Mesenchymal stem cell (in vitro differentiated cells and primary cell): ENCODE results near the gene SNF8.

Experiments
- DNase-seq: peaks from one replicate; pipeline ENCODE4 v3.0.0-alpha.2; 2013
- H2AFZ ChIP-seq: one replicate; pipeline ENCODE4 v1.6.1; 2013; ENCODE audit warnings: low read depth, mild to moderate bottlenecking, control low read depth, inconsistent platforms, low read length, moderate library complexity
- H2AK5ac ChIP-seq: 2 replicates; pipeline ENCODE4 v1.6.1; 2013; ENCODE audit warnings: low read length, moderate library complexity, mild to moderate bottlenecking, inconsistent platforms; ENCODE audit not compliant: severe bottlenecking
- H2BK120ac ChIP-seq: one replicate; pipeline ENCODE4 v1.6.1; 2013; ENCODE audit warnings: low read depth, mild to moderate bottlenecking, inconsistent platforms, low read length, moderate library complexity
- H2BK12ac ChIP-seq, 2 experiments: one replicate each; pipeline ENCODE4 v1.6.1; 2013; ENCODE audit warnings: inconsistent platforms in 2 of 2, low read length in 2 of 2, mild to moderate bottlenecking in 2 of 2, moderate library complexity in 2 of 2, control low read depth in 1 of 2
- H2BK15ac ChIP-seq: one replicate; pipeline ENCODE4 v1.6.1; 2013; ENCODE audit warnings: mild to moderate bottlenecking, low read depth, inconsistent platforms; ENCODE audit not compliant: poor library complexity, severe bottlenecking
- H2BK5ac ChIP-seq: 2 replicates; pipeline ENCODE4 v1.6.1; 2013; ENCODE audit warnings: low read depth, mild to moderate bottlenecking, low read length, control low read depth, inconsistent platforms; ENCODE audit not compliant: poor library complexity, severe bottlenecking
- H3K14ac ChIP-seq, 2 experiments: one replicate each; pipeline ENCODE4 v1.6.1; 2013; ENCODE audit warnings: inconsistent platforms in 2 of 2, low read length in 2 of 2, control low read depth in 1 of 2, mild to moderate bottlenecking in 1 of 2, moderate library complexity in 1 of 2
- H3K18ac ChIP-seq, 2 experiments: one replicate each; pipeline ENCODE4 v1.6.1; 2013; ENCODE audit warnings: inconsistent platforms in 2 of 2, low read length in 2 of 2, control low read depth in 1 of 2, low read depth in 1 of 2, mild to moderate bottlenecking in 1 of 2
- H3K23ac ChIP-seq, 2 experiments: one replicate each; pipeline ENCODE4 v1.6.1; 2013; ENCODE audit warnings: inconsistent platforms in 2 of 2, low read length in 2 of 2, mild to moderate bottlenecking in 2 of 2, moderate library complexity in 2 of 2, control low read depth in 1 of 2
- H3K27ac ChIP-seq: 2 replicates; pipeline ENCODE4 v1.5.1; 2013; ENCODE audit warnings: mild to moderate bottlenecking, moderate library complexity, low read length, control low read depth, inconsistent platforms; ENCODE audit not compliant: poor library complexity, severe bottlenecking
- H3K27me3 ChIP-seq, 2 experiments: 2 replicates each; pipeline versions ENCODE4 v1.6.1 to v1.7.0; 2013; ENCODE audit warnings: low read length in 2 of 2, mild to moderate bottlenecking in 2 of 2, moderate library complexity in 2 of 2, control low read depth in 1 of 2, inconsistent platforms in 1 of 2; ENCODE audit not compliant: control insufficient read depth in 1 of 2, insufficient read depth in 1 of 2
- H3K36me3 ChIP-seq, 2 experiments: 2 replicates each; pipeline versions ENCODE4 v1.6.1 to v1.7.0; 2013; ENCODE audit warnings: low read length in 2 of 2, control low read depth in 1 of 2, inconsistent platforms in 1 of 2, low read depth in 1 of 2, mild to moderate bottlenecking in 1 of 2; ENCODE audit not compliant: insufficient read depth in 2 of 2, control insufficient read depth in 1 of 2
- H3K4ac ChIP-seq, 2 experiments: one replicate each; pipeline ENCODE4 v1.6.1; 2013; ENCODE audit warnings: inconsistent platforms in 2 of 2, low read length in 2 of 2, mild to moderate bottlenecking in 2 of 2, moderate library complexity in 2 of 2, control low read depth in 1 of 2, low read depth in 1 of 2
- H3K4me1 ChIP-seq: 2 replicates; pipeline ENCODE4 v1.6.1; 2013; ENCODE audit warnings: low read depth, low read length, control low read depth; ENCODE audit not compliant: control insufficient read depth, insufficient read depth
- H3K4me2 ChIP-seq: 2 replicates; pipeline ENCODE4 v1.6.1; 2013; ENCODE audit warnings: low read length, mild to moderate bottlenecking, inconsistent platforms; ENCODE audit not compliant: poor library complexity, severe bottlenecking
- H3K4me3 ChIP-seq, 2 experiments: 2 replicates each; pipeline versions ENCODE4 v1.5.1 to v1.7.0; 2013; ENCODE audit warnings: low read length in 2 of 2, mild to moderate bottlenecking in 2 of 2, control low read depth in 1 of 2, low read depth in 1 of 2; ENCODE audit not compliant: insufficient read depth in 1 of 2
- H3K79me1 ChIP-seq: replicated peaks from 2 replicates; pipeline ENCODE4 v1.6.1; 2013; ENCODE audit warnings: mild to moderate bottlenecking, control low read depth, low read length, inconsistent platforms; ENCODE audit not compliant: poor library complexity, severe bottlenecking
- H3K9ac ChIP-seq: 2 replicates; pipeline ENCODE4 v1.7.0; 2013; ENCODE audit warnings: mild to moderate bottlenecking, low read length, moderate library complexity
- H3K9me3 ChIP-seq: 2 replicates; pipeline ENCODE4 v1.7.0; 2013; ENCODE audit warnings: mild to moderate bottlenecking, low read length; ENCODE audit not compliant: control insufficient read depth
- H4K8ac ChIP-seq: one replicate; pipeline ENCODE4 v1.6.1; 2013; ENCODE audit warnings: inconsistent platforms, mild to moderate bottlenecking, low read length, moderate library complexity
- H4K91ac ChIP-seq: one replicate; pipeline ENCODE4 v1.6.1; 2013; ENCODE audit warnings: mild to moderate bottlenecking, low read length, inconsistent platforms
- WGBS: methylation state at CpG from one replicate; pipeline ENCODE4 v1.1.7; 2013; ENCODE audit warnings: mixed read lengths; 5-methylcytosine and 5-hydroxymethylcytosine counted together

The SNF8 gene

DNA sequence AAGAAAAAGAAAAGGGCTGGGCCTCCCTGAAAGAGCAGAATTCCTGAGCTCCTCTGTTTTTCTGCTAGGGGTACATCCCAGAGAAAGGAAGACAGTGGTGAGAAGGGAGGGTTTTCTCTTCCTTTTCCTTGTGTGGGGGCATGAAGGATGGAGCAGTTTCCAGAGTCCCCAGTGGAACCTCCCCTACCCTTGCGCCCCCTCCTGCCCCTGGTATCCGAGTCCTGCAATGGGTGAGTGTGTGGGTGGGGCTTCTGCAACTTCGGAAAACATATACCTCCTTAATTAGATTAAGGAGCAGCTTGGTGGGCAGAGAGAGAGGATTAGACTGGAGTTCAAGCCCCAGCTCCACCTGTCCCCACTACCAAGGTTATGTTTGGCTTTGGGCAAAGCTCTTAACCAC lies 29.2 kb upstream of the SNF8 start:
- no peaks in the 10 kb centered on the region for H3K36me3 ChIP-seq
- no peaks in the 10 kb centered on the region for H3K79me1 ChIP-seq
- H3K4ac ChIP-seq, result peak overlapping the region in 1 of 2 experiments; percentile 62
- no peaks in the 10 kb centered on the region for H3K27me3 ChIP-seq
- WGBS, result no CpG with 5 or more reads among the region's 3 CpGs
- no peak overlapping the region for H3K9ac ChIP-seq
- H3K18ac ChIP-seq, result peak overlapping the region; percentile 25 to 55
- no peak for DNase-seq
- no peak overlapping the region for H3K14ac ChIP-seq
- no peak overlapping the region for H2BK15ac ChIP-seq
- H3K23ac ChIP-seq, result no peak overlapping the region
- peaks cover 14% of the 10 kb centered on the region for H3K4me1 ChIP-seq
- H3K27ac ChIP-seq, result no peak overlapping the region
- no peak overlapping the region for H2BK120ac ChIP-seq
- H3K9me3 ChIP-seq, result no peaks in the 10 kb centered on the region
- H2AK5ac ChIP-seq, result no peak overlapping the region
- H3K4me3 ChIP-seq, result no peak overlapping the region
- no peak overlapping the region for H2AFZ ChIP-seq
- H2BK5ac ChIP-seq, result no peak overlapping the region
- H3K4me2 ChIP-seq, result no peak overlapping the region
- no peak overlapping the region for H4K91ac ChIP-seq
- no peak overlapping the region for H4K8ac ChIP-seq
- H2BK12ac ChIP-seq, result no peak overlapping the region

DNA sequence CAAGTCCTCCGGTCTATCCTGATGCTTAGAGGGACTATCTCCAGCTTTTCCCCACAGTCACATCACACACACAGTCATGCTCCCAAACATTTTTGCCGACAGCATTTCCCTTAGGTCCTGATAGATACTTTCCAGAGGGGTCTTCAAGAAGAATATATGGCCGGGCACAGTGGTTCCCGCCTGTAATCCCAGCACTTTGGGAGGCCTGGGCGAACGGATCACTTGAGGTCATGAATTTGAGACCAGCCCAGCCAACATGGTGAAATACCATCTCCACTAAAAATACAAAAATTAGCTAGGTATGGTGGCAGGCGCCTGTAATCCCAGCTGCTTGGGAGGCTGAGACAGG lies 28.1 kb upstream of the SNF8 start:
- peak overlapping the region; percentile 29 for H2AK5ac ChIP-seq
- H3K9ac ChIP-seq, result peak overlapping the region; percentile 66
- H3K23ac ChIP-seq, result no peak overlapping the region
- H2BK120ac ChIP-seq, result peak overlapping the region; percentile 59
- no peak overlapping the region for H4K91ac ChIP-seq
- peaks cover 14% of the 10 kb centered on the region for H3K4me1 ChIP-seq
- H2BK15ac ChIP-seq, result peak overlapping the region; percentile 12
- H3K79me1 ChIP-seq, result no peaks in the 10 kb centered on the region
- H2BK12ac ChIP-seq, result peak overlapping the region; percentile 51 to 76
- no peak overlapping the region for H2AFZ ChIP-seq
- no peaks in the 10 kb centered on the region for H3K9me3 ChIP-seq
- H2BK5ac ChIP-seq, result peak overlapping the region; percentile 78
- no peak overlapping the region for H4K8ac ChIP-seq
- no peak for DNase-seq
- H3K27me3 ChIP-seq, result no peaks in the 10 kb centered on the region
- H3K36me3 ChIP-seq, result no peaks in the 10 kb centered on the region
- H3K14ac ChIP-seq, result no peak overlapping the region
- H3K4me3 ChIP-seq, result peak overlapping the region in 1 of 2 experiments; percentile 53
- peak overlapping the region; percentile 26 to 71 for H3K4ac ChIP-seq
- 28% methylated on average over 6 of the region's 7 CpGs for WGBS
- no peak overlapping the region for H3K4me2 ChIP-seq
- H3K27ac ChIP-seq, result peak overlapping the region; percentile 98
- H3K18ac ChIP-seq, result peak overlapping the region; percentile 38 to 67

DNA sequence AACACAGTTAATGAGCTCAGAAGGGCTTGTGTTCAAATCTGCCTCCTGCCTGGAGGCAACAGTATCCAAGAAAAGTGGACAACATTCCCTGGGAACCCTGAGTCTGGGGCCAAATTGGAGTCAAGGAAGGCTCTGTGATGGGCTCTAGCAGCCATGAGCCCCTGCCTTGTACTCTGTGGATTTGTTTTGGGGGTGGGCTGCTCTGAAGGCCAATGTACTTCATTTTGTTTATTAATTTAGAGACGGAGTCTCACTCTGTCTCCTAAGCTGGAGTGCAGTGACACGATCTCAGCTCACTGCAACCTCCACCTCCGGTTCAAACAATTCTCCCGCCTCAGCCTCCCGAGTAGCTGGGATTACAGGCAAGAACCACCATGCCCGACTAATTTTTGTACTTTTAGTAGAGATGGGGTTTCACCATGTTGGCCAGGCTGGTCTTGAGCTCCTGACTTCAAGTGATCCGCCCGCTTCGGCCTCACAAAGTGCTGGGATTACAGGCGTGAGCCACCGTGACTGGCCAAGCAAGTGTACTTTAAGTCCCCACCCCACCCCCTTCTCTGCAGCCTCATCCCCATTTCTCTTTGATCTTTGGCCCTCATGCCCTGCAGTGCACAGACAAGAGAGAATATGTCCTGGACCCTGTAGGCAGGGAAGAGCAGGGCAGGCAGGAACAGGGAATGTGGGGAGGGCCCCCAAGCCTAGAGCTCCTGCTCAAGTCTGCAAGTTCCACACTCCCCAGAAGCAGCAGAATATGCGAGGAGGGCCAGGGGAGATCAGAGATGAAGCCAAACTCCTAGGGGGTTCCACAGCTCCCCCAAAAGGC lies 26.4 kb upstream of the SNF8 start:
- Histone ChIP-seq H3K9me3 (no peaks in the 10 kb centered on the region), H4K91ac (peak overlapping the region; percentile 91), H3K14ac (peak overlapping the region in 1 of 2 experiments; percentile 89), H3K18ac (peak overlapping the region; percentile 40 to 55), H3K9ac (no peak overlapping the region), H3K4me2 (no peak overlapping the region), H3K36me3 (no peaks in the 10 kb centered on the region), H3K4ac (peak overlapping the region; percentile 15 to 81), H3K79me1 (no peaks in the 10 kb centered on the region), H2BK120ac (peak overlapping the region; percentile 91), H3K4me1 (peaks cover 14% of the 10 kb centered on the region), H2BK12ac (peak overlapping the region; percentile 69 to 89), H2BK5ac (no peak overlapping the region), H2BK15ac (peak overlapping the region; percentile 55), H3K27me3 (no peaks in the 10 kb centered on the region), H3K23ac (peak overlapping the region in 1 of 2 experiments; percentile 54), H4K8ac (peak overlapping the region; percentile 21), H3K4me3 (no peak overlapping the region), H2AK5ac (peak overlapping the region; percentile 99), H3K27ac (no peak overlapping the region), H2AFZ (no peak overlapping the region)
- DNase-seq, result no peak
- 90% methylated on average over 12 of the region's 12 CpGs for WGBS

- Histone ChIP-seq H3K36me3 (no peaks in the 10 kb centered on the region), H2BK15ac (peak overlapping the region; percentile 28), H3K27ac (no peak overlapping the region), H3K4me3 (no peak overlapping the region), H3K18ac (peak overlapping the region; percentile 16 to 55), H3K79me1 (no peaks in the 10 kb centered on the region), H3K4ac (peak overlapping the region in 1 of 2 experiments; percentile 43), H3K23ac (no peak overlapping the region), H2AK5ac (peak overlapping the region; percentile 47), H3K4me2 (no peak overlapping the region), H4K91ac (no peak overlapping the region), H2BK5ac (no peak overlapping the region), H3K4me1 (peaks cover 14% of the 10 kb centered on the region), H2BK12ac (peak overlapping the region; percentile 29 to 87), H2AFZ (peak overlapping the region; percentile 47), H3K9ac (no peak overlapping the region), H4K8ac (no peak overlapping the region), H3K9me3 (no peaks in the 10 kb centered on the region), H2BK120ac (no peak overlapping the region), H3K27me3 (no peaks in the 10 kb centered on the region), H3K14ac (peak overlapping the region in 1 of 2 experiments; percentile 53)
- DNase-seq, result peak; percentile 29
- WGBS, result 71% methylated on average over 4 of the region's 4 CpGs
Observed at GRCh38 chr17:48970224-48970623, 25.6 kb upstream of the SNF8 start.
